Bronchial epithelial cell (primary cell): Measurements from ENCODE around the gene AGBL4. TPM values are rescaled to one million over a fixed set of nuclear protein-coding genes. Genes with fewer than 3 reads are reported as not detected.

Experiments
- DNase-seq: peaks from one replicate; pipeline ENCODE4 v3.0.0-alpha.2; 2010; ENCODE audit warnings: low read depth
- FAIRE-seq: peaks from 2 replicates; lab custom pipeline; 2011; peaks lifted over from hg19 to GRCh38; lab: Jason Lieb, UNC
- H3K27me3 ChIP-seq: 2 replicates; pipeline ENCODE4 v1.5.1; 2011; ENCODE audit warnings: low read length; ENCODE audit not compliant: control insufficient read depth, insufficient read depth
- H3K36me3 ChIP-seq: 2 replicates; pipeline ENCODE4 v1.5.1; 2011; ENCODE audit warnings: low read length; ENCODE audit not compliant: control insufficient read depth, insufficient read depth
- H3K4me3 ChIP-seq: 2 replicates; pipeline ENCODE4 v1.5.1; 2011; ENCODE audit warnings: mild to moderate bottlenecking, low read depth, low read length, control low read depth
- CTCF ChIP-seq: IDR thresholded peaks from 2 replicates; pipeline ENCODE4 v1.5.1; 2011; ENCODE audit warnings: mild to moderate bottlenecking, moderate library complexity, low read length, control low read depth, inconsistent platforms; ENCODE audit not compliant: insufficient read depth, severe bottlenecking
- total RNA-seq: library from RNA; depleted of rRNA; stranded (reverse); fragments of >200 nt; gene quantifications from 2 replicates; pipeline ENCODE4 v1.2.1, GENCODE V29; 2014

The AGBL4 gene
- total RNA-seq, 1 donor from 2014 or later: not detected

- Histone ChIP-seq H3K27me3 (peaks cover 2% of the 10 kb centered on the region), H3K4me3 (no peak overlapping the region), H3K36me3 (no peaks in the 10 kb centered on the region)
- FAIRE-seq (no peak), DNase-seq (no peak)
- TF ChIP-seq CTCF: no peak
Measured at GRCh38 chr1:48691429-48692001, 1332.2 kb downstream of the AGBL4 start.

- TF ChIP-seq CTCF: peak; percentile 13
- Histone ChIP-seq H3K27me3 (peaks cover 2% of the 10 kb centered on the region), H3K4me3 (no peak overlapping the region), H3K36me3 (no peaks in the 10 kb centered on the region)
- DNase-seq (no peak), FAIRE-seq (no peak)
Measured at GRCh38 chr1:48688102-48688760, 1335.5 kb downstream of the AGBL4 start.

GRCh38 chr1:48687282-48688045, 1336.3 kb downstream of the AGBL4 start:
- DNase-seq: peak; percentile 36
- no peak for FAIRE-seq
- H3K4me3 ChIP-seq: no peak overlapping the region
- TF ChIP-seq CTCF: no peak
- H3K36me3 ChIP-seq: no peaks in the 10 kb centered on the region
- peaks cover 2% of the 10 kb centered on the region for H3K27me3 ChIP-seq

- no peak for DNase-seq
- no peak for FAIRE-seq
- Histone ChIP-seq H3K4me3 (no peak overlapping the region), H3K27me3 (peaks cover 2% of the 10 kb centered on the region), H3K36me3 (no peaks in the 10 kb centered on the region)
- no peak for TF ChIP-seq CTCF
Measured at GRCh38 chr1:48686159-48686558, 1337.6 kb downstream of the AGBL4 start.

GRCh38 chr1:48684381-48684780, 1339.4 kb downstream of the AGBL4 start:
- Histone ChIP-seq H3K27me3 (peaks cover 2% of the 10 kb centered on the region), H3K4me3 (no peak overlapping the region), H3K36me3 (no peaks in the 10 kb centered on the region)
- TF ChIP-seq CTCF: no peak
- DNase-seq: no peak
- FAIRE-seq: no peak
